T47D (cell line): Measurements from ENCODE around the gene SHISAL1.
"Not testable (repeated sequence)": the region's sequence is repeated elsewhere in the genome, so short reads cannot be mapped to it uniquely, and the experiment has no call there.

Experiments used
- DNase-seq, 2 experiments: peaks; one replicate each; pipeline versions ENCODE4 v3.0.0 to v3.0.0-alpha.2; 2011 to 2012; ENCODE audit warnings: low read depth in 1 of 2, low spot score in 1 of 2
- JUND ChIP-seq: IDR thresholded peaks from 2 replicates; pipeline ENCODE4 v1.6.1; 2012; ENCODE audit warnings: low read depth
- in situ Hi-C: cut with HindIII; loops from 2 replicates; pipeline ENCODE4 v1.10.0; 2016; ENCODE audit warnings: low sequenced_read_pairs, low pct_unique_long_range_greater_than_20kb

The SHISAL1 gene

DNA sequence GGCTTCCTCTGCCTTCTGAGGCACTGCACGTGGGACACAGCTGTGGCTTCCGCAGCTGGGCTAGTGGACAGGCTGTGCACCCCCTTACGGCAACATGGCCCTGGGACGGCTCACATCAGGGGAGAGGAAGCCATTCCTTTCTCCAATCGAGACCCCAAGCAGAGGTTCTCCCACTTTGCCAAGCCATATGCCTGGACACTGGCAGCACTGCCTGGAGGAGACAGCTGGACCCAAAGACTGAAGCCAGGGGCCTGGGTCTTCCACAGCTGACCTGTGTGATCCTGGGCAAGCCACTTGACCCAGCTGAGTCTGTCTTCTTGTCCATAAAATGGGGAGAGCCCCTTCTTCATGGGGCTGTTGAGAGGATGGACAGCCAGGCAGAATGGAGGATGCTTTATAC lies 65.4 kb downstream of the SHISAL1 start:
- no peak for DNase-seq
- in situ Hi-C loops, result no loop called here
- TF ChIP-seq JUND, result no peak

- no peak for DNase-seq
- no peak for TF ChIP-seq JUND
- in situ Hi-C loops, result no loop called here
These were observed 66.0 kb downstream of the SHISAL1 start for GRCh38 chr22:44246615-44247326.

DNA sequence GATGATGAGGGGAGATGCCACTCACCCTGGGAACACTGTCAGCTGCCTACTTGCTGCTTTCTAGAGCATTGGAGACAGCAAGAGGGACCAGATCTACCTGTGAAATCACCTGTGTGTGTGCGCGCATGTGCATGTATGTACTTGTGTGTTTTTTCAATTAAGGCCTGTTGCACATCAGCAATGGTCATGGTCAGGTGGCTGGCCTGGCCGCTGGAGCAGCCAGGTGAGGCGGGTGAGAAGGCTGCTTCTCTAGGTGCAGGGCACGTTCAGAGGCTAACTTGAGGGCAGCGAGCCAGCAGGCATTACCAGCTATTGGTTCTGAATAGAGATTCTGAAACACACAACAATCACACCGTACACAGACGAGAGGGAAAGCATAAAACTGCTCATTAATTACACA lies 66.9 kb downstream of the SHISAL1 start:
- TF ChIP-seq JUND, result no peak
- DNase-seq, result no peak
- in situ Hi-C loops, result no loop called here

DNA sequence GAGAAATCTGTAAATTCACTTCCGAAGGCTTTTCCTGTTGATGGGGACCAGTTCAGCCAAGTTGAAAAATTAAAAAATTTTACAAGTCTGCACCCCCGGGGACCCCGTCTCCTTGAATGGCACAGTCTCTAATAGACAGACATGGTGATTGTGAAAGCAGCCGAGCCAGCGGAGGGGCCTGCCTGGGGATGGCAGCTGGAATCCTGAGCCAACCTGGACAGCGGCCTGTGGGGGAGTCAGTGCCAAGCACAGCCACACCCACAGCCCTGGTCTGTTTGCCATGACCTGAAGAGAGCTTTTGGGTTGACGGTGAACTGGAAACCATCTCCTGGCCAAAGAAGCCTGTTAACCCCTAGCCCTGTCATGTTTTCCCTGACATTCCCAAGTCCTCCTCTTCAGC lies 67.3 kb downstream of the SHISAL1 start:
- no peak for TF ChIP-seq JUND
- DNase-seq, result no peak
- in situ Hi-C loops, result no loop called here

DNA sequence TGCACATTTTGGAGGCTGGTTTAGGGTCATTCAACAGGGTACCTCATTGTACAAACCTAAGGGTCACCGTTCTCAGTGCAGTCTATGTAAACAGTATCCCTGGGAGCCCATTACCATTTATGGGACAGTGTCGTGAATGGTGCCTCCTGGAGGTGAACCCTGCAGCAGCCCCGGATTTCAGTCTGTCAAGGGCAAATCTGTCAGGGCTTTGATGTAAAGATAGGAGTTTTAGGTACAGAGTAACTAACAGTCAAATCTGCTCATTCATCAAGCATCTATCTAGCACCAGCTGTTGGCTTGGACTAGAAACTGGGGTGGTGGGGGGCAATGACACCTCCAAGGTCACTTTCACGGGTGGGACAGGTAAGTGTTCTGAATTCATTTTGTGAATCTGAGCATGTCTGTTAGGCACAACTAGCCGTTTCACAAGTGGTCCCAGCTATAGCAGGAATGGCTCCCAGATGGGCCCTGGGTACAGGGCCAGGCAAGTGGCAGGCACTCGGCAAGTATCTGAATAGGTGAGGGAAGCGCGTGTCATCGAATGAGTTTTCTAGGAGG lies 68.4 kb downstream of the SHISAL1 start:
- no peak for DNase-seq
- no peak for TF ChIP-seq JUND
- in situ Hi-C loops, result no loop called here

DNA sequence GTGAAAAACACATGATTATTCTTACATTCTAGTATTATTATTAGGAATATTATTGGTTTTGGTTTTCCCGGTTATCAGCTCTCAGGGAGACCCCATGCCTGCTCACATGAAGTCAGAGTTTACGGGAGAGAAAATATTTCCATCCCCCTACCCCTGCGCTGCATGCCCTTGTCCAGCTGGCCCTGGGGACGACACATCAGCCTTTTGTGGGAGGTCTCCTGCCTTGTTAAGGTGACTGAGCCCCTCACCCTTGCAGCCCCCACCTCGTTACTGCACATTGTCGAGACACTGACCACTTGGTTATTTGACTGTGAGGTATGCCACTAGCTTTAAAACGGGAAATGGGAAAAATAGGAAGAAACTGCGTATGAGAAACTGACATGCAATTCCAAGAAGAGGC lies 69.0 kb downstream of the SHISAL1 start:
- in situ Hi-C loops, result no loop called here
- no peak for DNase-seq
- TF ChIP-seq JUND, result no peak

DNA sequence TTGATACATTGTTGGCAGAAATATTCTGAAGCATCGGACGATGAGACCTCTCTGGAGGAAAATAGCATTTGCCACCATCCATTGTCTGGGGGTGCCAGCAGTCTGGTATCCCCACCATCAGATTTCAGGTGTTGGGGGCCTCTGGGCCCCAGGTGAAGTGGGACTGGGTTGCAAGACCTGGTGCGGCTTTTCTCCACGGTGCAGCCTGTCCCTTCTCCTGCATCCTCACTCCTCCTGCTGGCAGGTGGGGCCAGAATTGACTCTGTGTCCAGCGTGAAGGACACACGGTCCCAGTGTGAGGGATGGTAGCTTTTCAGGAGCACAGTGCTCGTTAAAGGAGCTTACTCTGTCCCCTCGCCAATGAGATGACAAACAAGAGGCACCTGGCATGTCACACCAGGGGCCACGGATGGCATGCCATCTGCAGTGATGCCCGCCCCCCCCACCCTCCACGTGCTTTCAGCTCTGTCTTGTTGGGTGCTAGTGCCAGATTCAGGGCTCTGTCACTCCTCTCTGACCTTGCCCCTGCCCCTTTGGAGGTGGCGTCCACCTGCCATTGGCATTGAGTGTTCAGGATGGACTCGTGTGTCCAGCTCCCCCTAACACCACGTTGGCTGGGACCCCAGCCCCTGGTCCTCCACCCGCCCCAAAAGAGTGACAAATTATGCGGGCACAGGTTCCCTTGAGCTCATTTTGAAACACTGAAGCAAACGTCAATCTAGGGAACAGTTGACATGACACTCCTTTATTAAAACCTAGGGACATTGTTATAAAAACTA lies 69.6 kb downstream of the SHISAL1 start:
- TF ChIP-seq JUND, result no peak
- in situ Hi-C loops, result no loop called here
- DNase-seq, result no peak

DNA sequence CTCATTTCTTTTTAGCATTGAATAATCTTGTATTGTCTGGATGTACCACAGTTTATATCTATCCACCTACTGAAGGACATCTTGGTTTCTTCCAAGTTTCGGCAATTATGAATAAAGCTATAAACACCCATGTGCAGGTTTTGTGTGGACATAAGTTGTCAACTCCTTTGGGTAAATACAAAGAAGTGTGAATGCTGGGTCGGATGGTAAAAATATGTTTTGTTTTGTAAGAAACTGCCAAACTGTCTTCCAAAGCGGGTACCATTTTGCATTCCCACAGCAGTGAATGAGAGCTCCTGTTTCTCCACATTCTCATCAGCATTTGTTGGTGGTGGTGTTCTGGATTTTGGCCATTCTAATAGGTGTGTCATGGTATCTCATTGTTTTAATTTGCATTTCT lies 71.6 kb downstream of the SHISAL1 start:
- DNase-seq, in situ Hi-C loops: not testable (repeated sequence)

- in situ Hi-C loops, result no loop called here
- no peak for DNase-seq
- no peak for TF ChIP-seq JUND
These were observed 75.5 kb downstream of the SHISAL1 start for GRCh38 chr22:44237290-44237689.

DNA sequence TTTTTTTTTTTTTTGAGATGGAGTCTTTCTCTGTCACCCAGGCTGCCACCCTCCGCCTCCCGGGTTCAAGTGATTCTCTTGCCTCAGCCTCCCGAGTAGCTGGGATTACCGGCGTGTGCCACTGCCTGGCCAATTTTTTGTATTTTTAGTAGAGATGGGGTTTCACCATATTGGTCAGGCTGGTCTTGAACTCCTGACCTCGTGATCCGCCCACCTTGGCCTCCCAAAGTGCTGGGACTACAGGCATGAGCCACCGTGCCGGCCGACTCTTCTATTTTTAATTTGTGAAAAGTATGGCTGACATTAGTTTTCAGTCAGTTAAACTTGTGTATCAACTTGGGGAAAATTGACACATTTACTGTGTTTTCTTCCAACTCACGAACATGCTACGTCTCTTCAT lies 78.4 kb downstream of the SHISAL1 start:
- DNase-seq, in situ Hi-C loops: not testable (repeated sequence)

GRCh38 chr22:44231233-44231632 lies 81.5 kb downstream of the SHISAL1 start:
- in situ Hi-C loops, result no loop called here
- TF ChIP-seq JUND, result no peak
- DNase-seq, result no peak

DNA sequence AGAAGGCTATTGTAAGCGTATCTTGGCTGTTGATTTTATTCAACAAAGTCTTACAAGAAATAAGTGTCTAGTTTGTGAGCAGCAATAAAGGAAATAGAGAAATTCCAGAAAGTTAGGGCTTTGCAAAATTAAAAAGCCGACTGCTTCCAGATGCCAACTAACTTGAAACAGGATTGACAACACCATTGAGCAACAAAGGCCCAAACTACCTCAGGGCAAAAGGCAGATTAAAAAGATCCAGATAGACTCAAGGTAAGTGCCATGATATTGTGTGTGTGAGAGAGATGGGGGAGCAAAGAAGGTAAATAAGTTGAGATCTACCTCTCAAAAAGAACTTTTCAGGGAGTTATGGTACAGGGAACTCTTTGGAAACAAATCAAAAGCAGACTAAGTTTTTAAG lies 82.9 kb downstream of the SHISAL1 start:
- TF ChIP-seq JUND, result no peak
- in situ Hi-C loops, result no loop called here
- DNase-seq, result peak in 1 of 2 experiments; percentile 5

GRCh38 chr22:44229331-44229730 lies 83.4 kb downstream of the SHISAL1 start:
- no peak for DNase-seq
- TF ChIP-seq JUND, result no peak
- in situ Hi-C loops, result no loop called here
